DMS153 (cell line): Measurements from ENCODE around the gene LCN6.
"Not testable (repeated sequence)": the region's sequence is repeated elsewhere in the genome, so short reads cannot be mapped to it uniquely, and the experiment has no call there.

Experiments used
- DNase-seq: peaks from one replicate; lab custom pipeline; 2025; lab: John Stamatoyannopoulos, UW

Gene LCN6

DNA sequence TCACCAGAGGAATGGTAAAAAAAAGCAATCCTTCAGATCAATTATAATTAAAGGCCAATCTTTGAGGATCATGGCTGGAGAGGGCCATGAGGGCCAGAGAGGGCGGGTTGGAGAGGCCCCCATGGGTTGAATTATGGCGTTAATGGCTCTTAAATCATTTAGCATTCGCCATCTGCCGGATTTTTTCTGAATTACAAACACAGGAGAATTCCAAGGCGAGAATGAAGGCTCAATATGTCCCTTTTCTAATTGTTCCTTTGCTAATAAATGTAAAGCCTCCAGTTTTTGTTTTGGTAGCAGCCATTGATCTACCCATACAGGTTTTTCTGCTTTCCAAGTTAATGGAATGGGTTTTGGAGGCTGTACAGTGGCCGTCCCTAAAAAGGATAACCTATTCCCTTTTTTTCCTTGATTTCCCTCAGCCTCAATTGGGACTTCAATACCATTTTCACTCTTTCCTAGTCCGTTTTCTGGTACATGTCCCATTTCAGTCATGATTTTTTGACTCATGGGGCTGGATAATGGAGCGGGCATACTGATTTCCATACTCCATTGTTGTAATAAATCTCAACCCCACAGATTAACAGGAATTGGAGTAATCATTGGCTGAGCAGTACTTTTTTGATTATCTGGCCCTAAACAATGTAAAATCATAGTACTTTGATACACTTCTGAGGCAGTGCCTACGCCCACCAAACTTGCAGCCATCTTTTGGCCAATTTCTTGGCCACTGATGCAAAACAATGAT is 36.1 kb upstream of the LCN6 start:
- no peak for DNase-seq

DNA sequence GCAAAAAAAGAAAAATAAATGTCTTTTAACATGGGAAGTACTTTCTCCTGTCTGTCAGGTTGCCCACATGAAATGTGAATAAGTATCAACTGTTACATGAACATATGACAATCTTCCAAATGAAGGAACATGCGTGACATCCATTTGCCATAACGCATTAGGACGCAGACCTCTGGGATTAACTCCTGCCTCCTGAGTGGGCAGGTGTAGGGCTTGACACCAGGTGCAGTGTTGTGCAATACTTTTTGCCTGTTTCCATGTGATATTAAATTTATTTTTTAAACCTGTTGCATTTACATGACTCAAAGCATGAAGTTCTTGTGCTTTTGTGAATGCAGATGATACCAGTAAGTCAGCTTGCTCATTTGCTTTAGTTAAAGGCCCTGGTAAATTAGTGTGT is 34.1 kb upstream of the LCN6 start:
- no peak for DNase-seq

DNA sequence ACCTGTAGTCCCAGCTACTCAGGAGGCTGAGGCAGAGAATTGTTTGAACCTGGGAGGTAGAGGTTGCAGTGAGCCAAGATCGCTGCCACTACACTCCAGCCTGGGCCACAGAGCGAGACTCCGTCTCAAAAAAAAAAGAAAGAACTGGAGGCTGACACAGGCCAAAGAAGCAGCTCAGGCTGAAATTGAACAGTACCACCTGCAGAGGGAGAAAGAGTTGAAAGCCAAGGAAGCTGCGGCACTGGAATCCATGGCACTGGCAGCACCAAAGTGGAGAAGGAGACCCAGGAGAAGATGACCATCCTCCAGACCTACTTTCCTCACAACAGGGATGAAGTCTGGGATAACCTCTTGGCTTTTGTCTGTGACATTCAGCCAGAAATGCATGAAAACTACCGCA is 31.5 kb upstream of the LCN6 start:
- DNase-seq = no peak

GRCh38 chr9:136777359-136777758 is 29.0 kb upstream of the LCN6 start:
- DNase-seq = no peak

- no peak for DNase-seq
These were observed 28.6 kb upstream of the LCN6 start for GRCh38 chr9:136776947-136777346.

- no peak for DNase-seq
These were observed 26.9 kb upstream of the LCN6 start for GRCh38 chr9:136775191-136775590.

DNA sequence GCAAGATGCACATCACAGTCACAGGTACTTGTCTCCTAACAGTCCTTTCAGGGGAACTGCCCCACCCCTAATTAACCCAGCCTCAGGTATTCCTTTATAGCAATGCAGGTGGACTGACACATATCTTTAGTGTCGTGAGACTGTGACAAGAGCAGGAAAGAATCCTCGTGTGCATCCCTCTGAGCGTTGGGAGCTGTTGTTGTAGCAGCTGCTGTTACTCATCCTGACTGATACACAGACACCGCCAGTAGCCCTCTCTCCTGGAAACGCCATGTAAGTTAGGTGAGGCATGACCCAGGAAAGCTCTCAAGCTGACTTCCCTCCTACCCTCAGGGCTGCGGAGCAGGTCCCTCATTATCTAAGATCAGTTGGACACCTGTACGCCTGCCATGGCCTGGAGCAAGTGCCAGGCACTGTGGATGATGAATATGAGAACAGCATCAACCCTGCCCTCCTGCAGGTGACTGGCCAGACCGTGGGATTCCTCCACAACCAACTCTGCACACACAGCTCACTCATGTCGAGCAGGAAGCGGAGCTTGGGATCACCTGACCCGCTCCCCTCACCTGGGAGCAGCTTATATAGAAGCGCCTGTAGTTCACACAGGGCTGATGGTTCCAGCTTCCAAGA is 26.2 kb upstream of the LCN6 start:
- DNase-seq = no peak

- DNase-seq = no peak
These were observed 25.2 kb upstream of the LCN6 start for GRCh38 chr9:136773386-136774044.

- no peak for DNase-seq
These were observed 23.6 kb upstream of the LCN6 start for GRCh38 chr9:136771907-136772415.

DNA sequence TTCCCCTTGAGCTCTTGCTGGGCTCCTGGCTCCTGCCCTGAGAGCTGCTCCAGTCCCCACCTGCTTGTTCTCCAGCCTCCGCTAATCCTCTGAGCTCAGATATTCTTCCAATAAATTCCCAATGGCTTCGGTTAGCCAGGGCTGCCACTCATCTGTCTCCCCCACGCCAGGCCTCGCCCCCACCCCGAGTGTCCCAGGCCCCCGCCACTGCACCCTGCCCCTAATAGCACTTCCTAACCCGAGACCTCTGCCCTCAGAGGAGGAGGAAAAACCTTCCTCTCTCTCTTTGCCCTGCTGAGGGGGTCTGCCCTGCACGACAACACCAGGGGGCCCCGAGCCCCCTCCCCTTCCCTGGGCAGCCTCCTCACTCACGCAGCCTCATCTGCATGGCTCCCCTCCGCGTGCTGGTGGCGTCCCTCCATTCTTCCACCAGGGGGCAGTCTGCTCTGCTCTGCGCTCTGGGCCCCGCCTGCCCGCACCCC is 21.4 kb upstream of the LCN6 start:
- no peak for DNase-seq

- DNase-seq = peak; percentile 73
These were observed 18.2 kb upstream of the LCN6 start for GRCh38 chr9:136766410-136767120.

- not testable (repeated sequence) for DNase-seq
These were observed 17.6 kb upstream of the LCN6 start for GRCh38 chr9:136765745-136766409.

DNA sequence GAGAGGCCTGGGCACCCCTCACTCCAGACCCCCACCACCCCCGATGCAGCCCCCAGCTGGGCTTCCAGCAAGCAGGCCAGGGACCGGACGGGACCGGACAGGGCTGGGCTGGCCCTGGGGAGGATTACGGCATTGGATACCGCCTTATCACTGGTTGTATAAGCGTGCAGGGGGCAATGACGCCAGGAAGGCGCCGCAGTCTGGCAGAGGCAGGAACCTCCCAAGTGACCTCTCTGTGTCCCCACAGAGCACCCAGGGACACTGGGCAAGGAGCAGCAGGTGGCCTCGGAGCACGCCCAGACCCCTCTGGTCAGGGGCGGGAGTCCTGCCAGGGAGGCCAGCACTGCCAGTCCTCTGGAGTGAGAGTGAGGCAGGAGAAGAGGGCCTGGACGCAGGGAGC is 16.7 kb upstream of the LCN6 start:
- peak; percentile 34 for DNase-seq

DNA sequence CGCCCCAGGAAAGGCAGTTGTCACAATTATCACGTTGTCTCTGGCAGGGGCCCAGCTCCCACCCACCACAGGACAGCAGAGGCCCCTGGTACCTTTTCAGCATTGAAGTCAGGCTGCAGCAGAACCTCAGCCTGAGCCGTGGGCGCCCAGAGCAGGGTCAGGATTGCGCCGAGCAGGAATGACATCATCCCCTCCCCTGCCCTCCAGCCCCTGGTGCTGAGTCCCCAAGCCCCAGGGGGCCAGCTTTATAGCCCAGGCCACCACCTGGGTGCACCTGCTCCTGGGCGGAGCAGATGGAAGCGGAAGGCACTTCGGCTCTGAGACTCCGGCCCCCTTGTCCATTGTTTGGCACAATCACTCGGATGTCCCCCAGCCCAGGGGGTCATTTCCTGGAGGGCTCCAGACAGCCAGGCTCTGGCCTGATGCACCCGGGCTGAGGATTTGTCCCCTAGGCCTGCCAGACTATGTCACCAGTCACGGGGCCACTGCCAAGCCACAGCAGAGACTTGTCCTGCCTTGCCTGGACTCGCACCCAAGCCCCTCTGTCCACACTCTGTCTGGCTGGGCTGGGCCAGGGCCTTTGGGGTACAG is 16.1 kb upstream of the LCN6 start, which contains the start of gene LCN15:
TSS of gene LCN15 (minus strand) at position 218 of the 591 bp plus-strand sequence. CDS start at position 188, 30 bp downstream.
- peak; percentile 80 for DNase-seq

DNA sequence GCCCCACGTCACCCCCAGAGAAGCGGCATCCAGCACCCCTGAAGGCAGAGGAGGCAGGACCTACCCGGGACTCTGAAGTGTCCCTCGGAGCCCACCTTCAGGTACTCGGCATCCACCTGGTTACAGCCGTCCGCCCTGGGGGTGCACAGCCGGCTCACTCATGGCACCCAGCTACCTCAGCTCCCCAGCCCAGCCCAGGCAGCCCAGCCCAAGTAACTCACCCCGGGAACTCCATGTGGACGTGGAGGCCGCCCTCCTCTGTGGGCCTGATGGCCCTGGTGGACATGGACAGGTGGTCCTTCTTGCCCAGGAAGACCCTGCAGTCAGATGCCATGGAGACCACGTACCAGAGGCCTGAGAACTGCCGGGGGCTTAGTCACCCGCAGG is 15.3 kb upstream of the LCN6 start:
- DNase-seq = no peak

GRCh38 chr9:136762915-136763648 is 14.8 kb upstream of the LCN6 start:
- peak; percentile 40 for DNase-seq

DNA sequence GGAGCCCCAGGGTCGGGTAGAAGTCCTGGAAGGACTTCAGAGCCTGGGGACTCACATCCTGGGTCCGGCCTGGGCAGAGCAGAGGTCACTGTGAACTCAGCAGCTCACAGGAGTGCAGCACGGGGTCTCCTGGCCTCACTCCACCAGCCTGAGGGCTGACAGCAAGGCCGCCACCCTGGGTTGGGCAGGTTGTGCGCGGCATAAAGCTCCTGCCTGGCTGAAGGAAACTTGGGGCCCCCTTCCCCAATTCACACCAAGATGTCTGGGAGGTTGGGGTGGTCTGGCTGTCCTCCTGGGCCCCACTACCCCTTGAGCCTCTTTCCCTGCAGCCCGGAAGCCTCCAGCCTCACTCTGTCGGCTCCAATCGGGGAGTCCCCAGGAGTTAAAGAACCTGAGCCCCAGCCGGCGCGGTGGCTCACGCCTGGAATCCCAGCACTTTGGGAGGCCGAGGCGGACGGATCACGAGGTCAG is 13.9 kb upstream of the LCN6 start:
- no peak for DNase-seq

GRCh38 chr9:136761545-136761981 is 13.2 kb upstream of the LCN6 start:
- DNase-seq = no peak

- not testable (repeated sequence) for DNase-seq
These were observed 12.7 kb upstream of the LCN6 start for GRCh38 chr9:136760834-136761544.

GRCh38 chr9:136760424-136760823 is 12.1 kb upstream of the LCN6 start:
- DNase-seq = no peak
